Ovary (tissue), 9 donors: ENCODE results near the gene PTPRB. TPM values are rescaled to one million over a fixed set of nuclear protein-coding genes. Genes with fewer than 3 reads are reported as not detected.

Source experiments
- DNase-seq, 5 donors: peaks; one replicate each; pipeline ENCODE4 v3.0.0-alpha.2; 2019 to 2020
- H3K27ac ChIP-seq, 2 donors: fragments of 200-600 bp; one replicate each; pipeline versions ENCODE4 v1.5.1 to v1.8.0; 2019 to 2022
- H3K27me3 ChIP-seq: fragments of 200-600 bp; one replicate; pipeline ENCODE4 v1.8.0; 2022
- H3K36me3 ChIP-seq: fragments of 200-600 bp; sonication (generic); one replicate; pipeline ENCODE4 v1.5.1; 2019
- H3K4me1 ChIP-seq: one replicate; pipeline ENCODE4 v1.8.1; 2013; ENCODE audit warnings: mild to moderate bottlenecking, moderate library complexity; ENCODE audit not compliant: insufficient read depth
- H3K4me3 ChIP-seq: fragments of 200-600 bp; sonication (generic); one replicate; pipeline ENCODE4 v1.5.1; 2017
- H3K9me3 ChIP-seq, 2 donors: fragments of 200-600 bp in 1 of 2; sonication (generic) in 1 of 2; one replicate each; pipeline versions ENCODE4 v1.5.1 to v1.8.1; 2013 to 2019; ENCODE audit warnings: mild to moderate bottlenecking in 1 of 2, moderate library complexity in 1 of 2
- CTCF ChIP-seq, 3 donors: fragments of 450-650 bp in 2 of 3; fragments of 200-600 bp in 1 of 3; IDR thresholded peaks; one replicate each; pipeline versions ENCODE4 v1.5.1 to v1.8.0; 2016 to 2022; ENCODE audit warnings: antibody characterized with exemption in 3 of 3, mild to moderate bottlenecking in 1 of 3
- EP300 ChIP-seq: sonication (generic); formaldehyde crosslinking; IDR thresholded peaks from one replicate; pipeline ENCODE4 v1.6.1; 2017; ENCODE audit warnings: antibody characterized with exemption
- POLR2A ChIP-seq: fragments of 450-650 bp; IDR thresholded peaks from one replicate; pipeline ENCODE4 v1.6.1; 2017; ENCODE audit warnings: antibody characterized with exemption, mild to moderate bottlenecking, moderate library complexity
- WGBS, 3 donors: extraction: QIAGEN DNeasy Blood & Tissue Kit in 1 of 3; methylation state at CpG; one replicate each; pipeline versions ENCODE4 v1.1.5 to v1.1.7; 2013 to 2017; 5-methylcytosine and 5-hydroxymethylcytosine counted together
- intact Hi-C, 4 donors: fragments of 100-400 bp; cut with DNase I; formaldehyde crosslinking; loops; one replicate each; pipeline versions ENCODE4 v1.11.0 to v1.15.1; 2022 to 2023
- polyA plus RNA-seq, 2 donors: library from polyadenylated mRNA; stranded (reverse); fragments of 200-250 nt in 1 of 2; fragments of 350-450 nt in 1 of 2; fragmentation: Illumina TruSeq in 1 of 2; extraction: RNeasy Lipid Tissue Mini Kit (QIAGEN cat#74804) in 1 of 2; gene quantifications; one replicate each; pipeline ENCODE4 v1.2.3, GENCODE V29; 2013 to 2014
- total RNA-seq, 7 donors: library from RNA; depleted of rRNA in 2 of 7; stranded (reverse); fragments of >200 nt in 2 of 7; fragmentation: NEBNext Ultra II Directional in 3 of 7; extraction: Animal tissue kit (Norgen Biotek cat#: 25700) in 3 of 7; gene quantifications; one replicate each; pipeline versions ENCODE4 v1.1.0 to v1.2.4, GENCODE V29; 2016 to 2023
- donor health status: DM: no; HTN: no; CAD: no; lungs with moderate emphysema.
- donor health status: DM: no; HTN: no; CAD: no.
- donor health status: Bipolar disorder and iron deficiency.
- donor health status: DM: yes; HTN: yes; CAD: no.
- donor health status: DM: no; HTN: no; CAD: no.
- donor health status: DM: yes; HTN: yes; CAD: no.

The PTPRB gene
- total and polyA plus RNA-seq, 9 donors: 4.9 to 34.6 (median 11.6) TPM

- intact Hi-C loops: no loop called here
- Histone ChIP-seq H3K27ac (no peak overlapping the region), H3K4me1 (no peaks in the 10 kb centered on the region), H3K36me3 (no peaks in the 10 kb centered on the region), H3K9me3 (no peaks in the 10 kb centered on the region), H3K27me3 (no peaks in the 10 kb centered on the region), H3K4me3 (no peak overlapping the region)
- no peak for DNase-seq
- TF ChIP-seq EP300 (no peak), CTCF (IDR thresholded peaks at IDR 0.05) (no peak), POLR2A (no peak)
- WGBS, 3 donors: 92 to 96% (median 94%) methylated on average over 3 of the region's 3 CpGs
Measured at GRCh38 chr12:70468741-70469140, 168.5 kb downstream of the PTPRB start.

GRCh38 chr12:70467918-70468733 lies 169.1 kb downstream of the PTPRB start:
- 68 to 90% (median 82%) methylated on average over 10 of the region's 10 CpGs for WGBS, 3 donors

GRCh38 chr12:70467476-70467875 lies 169.8 kb downstream of the PTPRB start:
- Histone ChIP-seq H3K27ac (no peak overlapping the region), H3K4me1 (no peaks in the 10 kb centered on the region), H3K36me3 (no peaks in the 10 kb centered on the region), H3K4me3 (no peak overlapping the region), H3K9me3 (no peaks in the 10 kb centered on the region), H3K27me3 (no peaks in the 10 kb centered on the region)
- WGBS, 3 donors: 92 to 96% (median 95%) methylated on average over 2 of the region's 2 CpGs
- TF ChIP-seq EP300 (no peak), POLR2A (no peak), CTCF (IDR thresholded peaks at IDR 0.05) (no peak)
- DNase-seq: no peak
- intact Hi-C loops: no loop called here

More at GRCh38 chr12:70467918-70468733, 169.1 kb downstream of the PTPRB start:
- H3K27ac ChIP-seq: no peak overlapping the region
- no peak for DNase-seq
- no peaks in the 10 kb centered on the region for H3K9me3 ChIP-seq
- intact Hi-C loops: no loop called here
- no peaks in the 10 kb centered on the region for H3K4me1 ChIP-seq
- H3K4me3 ChIP-seq: no peak overlapping the region
- no peak for TF ChIP-seq CTCF (IDR thresholded peaks at IDR 0.05)
- TF ChIP-seq POLR2A: no peak
- no peak for TF ChIP-seq EP300
- no peaks in the 10 kb centered on the region for H3K27me3 ChIP-seq
- H3K36me3 ChIP-seq: no peaks in the 10 kb centered on the region

GRCh38 chr12:70466753-70467152 lies 170.5 kb downstream of the PTPRB start:
- no peaks in the 10 kb centered on the region for H3K27me3 ChIP-seq
- 81 to 93% (median 86%) methylated on average over 2 of the region's 2 CpGs for WGBS, 3 donors
- H3K36me3 ChIP-seq: no peaks in the 10 kb centered on the region
- no peaks in the 10 kb centered on the region for H3K4me1 ChIP-seq
- intact Hi-C loops: no loop called here
- no peaks in the 10 kb centered on the region for H3K9me3 ChIP-seq
- no peak overlapping the region for H3K4me3 ChIP-seq
- DNase-seq: no peak
- H3K27ac ChIP-seq: no peak overlapping the region
- no peak for TF ChIP-seq CTCF (IDR thresholded peaks at IDR 0.05)
- no peak for TF ChIP-seq EP300
- no peak for TF ChIP-seq POLR2A
